GM12872 (cell line): ENCODE data around the gene GMDS.

Source experiments
- TF ChIP-seq, protein P1 (sequence below): IDR thresholded peaks from 3 replicates; pipeline ENCODE4 v1.5.1; 2011; ENCODE audit warnings: low read depth, mild to moderate bottlenecking, low read length, moderate library complexity; ENCODE audit not compliant: insufficient read depth

Gene GMDS

DNA sequence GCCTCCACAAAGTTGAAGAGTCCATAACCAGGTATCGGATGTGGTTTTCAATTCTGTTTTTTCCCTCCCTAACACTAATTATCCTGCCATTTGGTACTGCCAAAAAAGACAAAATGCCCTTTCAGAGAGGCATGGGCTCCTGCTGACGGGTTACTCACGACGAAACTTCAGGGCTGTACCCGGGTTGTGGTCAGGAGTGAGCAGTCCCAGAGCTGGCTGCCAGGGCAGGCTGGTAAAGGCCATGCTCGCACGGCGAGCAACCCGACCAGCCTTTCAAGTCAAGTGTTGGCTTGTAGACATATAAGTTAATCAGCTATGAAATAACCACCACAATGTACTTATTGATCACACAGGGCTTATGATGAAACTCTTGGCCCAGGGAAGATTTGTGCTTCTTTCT lies 483.2 kb downstream of the GMDS start:
- TF ChIP-seq, protein P1, sequence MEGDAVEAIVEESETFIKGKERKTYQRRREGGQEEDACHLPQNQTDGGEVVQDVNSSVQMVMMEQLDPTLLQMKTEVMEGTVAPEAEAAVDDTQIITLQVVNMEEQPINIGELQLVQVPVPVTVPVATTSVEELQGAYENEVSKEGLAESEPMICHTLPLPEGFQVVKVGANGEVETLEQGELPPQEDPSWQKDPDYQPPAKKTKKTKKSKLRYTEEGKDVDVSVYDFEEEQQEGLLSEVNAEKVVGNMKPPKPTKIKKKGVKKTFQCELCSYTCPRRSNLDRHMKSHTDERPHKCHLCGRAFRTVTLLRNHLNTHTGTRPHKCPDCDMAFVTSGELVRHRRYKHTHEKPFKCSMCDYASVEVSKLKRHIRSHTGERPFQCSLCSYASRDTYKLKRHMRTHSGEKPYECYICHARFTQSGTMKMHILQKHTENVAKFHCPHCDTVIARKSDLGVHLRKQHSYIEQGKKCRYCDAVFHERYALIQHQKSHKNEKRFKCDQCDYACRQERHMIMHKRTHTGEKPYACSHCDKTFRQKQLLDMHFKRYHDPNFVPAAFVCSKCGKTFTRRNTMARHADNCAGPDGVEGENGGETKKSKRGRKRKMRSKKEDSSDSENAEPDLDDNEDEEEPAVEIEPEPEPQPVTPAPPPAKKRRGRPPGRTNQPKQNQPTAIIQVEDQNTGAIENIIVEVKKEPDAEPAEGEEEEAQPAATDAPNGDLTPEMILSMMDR: no peak

DNA sequence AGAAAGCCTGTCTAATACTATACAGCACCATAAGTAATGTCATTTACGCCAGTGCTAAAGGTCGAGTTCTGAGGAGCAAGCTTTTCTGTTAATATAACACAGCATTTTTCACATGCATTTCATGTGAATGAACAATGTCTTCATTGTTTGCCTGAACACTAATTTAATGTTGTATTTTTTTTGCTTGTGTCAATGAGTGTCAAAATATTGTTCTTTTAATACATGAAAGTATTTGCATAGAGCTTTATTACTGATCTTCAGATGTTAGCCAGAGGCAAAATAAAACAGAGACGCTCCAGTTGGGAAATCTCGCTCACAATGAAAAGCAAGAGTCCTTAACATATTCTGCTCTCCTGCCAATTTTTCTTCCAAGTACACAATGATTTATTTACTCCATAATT lies 483.9 kb downstream of the GMDS start:
- TF ChIP-seq, protein P1: no peak

DNA sequence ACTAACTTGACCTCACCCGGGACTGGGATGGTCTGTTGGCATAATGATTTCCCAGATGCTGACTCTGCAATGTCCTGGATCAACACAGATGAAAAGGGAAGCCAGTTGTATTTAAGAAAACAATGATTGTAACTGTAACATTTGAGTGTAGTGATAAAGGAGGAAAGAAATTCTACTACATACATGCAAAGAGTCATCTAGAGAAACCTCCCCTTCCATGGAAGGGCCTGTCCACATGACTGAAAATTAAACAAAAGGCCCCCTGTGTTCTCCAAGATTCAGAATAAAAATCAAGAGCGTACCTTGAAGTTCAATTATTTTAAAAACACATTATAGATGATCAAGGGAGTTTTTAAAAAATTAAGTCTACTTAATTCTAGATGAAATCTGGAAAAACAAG lies 484.5 kb downstream of the GMDS start:
- TF ChIP-seq, protein P1: no peak

DNA sequence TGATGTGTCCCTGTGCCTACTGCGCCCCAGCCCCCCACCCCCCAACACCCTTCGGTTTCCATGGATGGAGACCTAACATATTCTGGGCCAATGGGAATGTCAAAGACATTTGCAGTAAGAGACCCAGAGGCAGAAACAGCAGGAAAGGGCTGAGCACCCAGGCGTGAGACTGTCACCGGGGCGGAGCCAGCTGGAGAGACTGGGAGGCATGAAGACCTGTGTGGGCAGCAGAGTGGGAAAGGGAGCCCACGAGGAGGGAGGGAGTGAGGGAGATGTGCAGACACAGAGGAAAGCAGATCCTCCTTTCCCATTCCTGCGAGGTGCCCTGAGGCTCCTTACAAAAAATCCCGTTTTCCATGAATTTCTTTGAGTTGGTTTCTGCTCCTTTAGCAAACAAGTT lies 485.5 kb downstream of the GMDS start:
- TF ChIP-seq, protein P1: no peak

DNA sequence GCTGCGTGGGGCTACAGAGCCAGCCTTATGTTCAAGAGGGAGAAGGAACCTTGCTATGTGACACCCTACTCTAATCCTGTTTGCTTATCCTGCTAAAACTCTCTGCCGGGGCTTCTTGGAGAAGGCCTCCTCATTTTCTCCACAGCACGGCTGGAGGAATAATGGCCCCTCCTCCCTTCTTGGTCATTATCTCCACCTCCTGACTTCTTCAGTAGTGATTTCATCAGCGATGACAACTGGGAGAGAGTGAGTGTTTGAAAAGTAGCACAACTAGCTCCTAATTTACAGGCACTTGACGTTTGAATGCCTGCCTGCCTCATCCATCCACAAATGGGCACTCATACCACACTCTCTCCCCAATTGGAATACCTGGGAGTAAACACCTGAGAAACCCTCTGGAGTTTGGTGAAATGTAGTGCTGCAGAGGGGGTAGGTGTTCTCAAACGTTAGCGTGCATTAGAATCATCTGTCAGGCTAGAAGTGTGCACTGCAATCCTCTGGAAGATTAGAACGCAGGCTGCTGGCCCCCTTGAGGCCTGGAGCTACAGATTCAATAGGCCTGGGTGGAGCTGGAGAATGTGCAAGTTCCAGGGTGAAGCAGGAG lies 487.2 kb downstream of the GMDS start:
- TF ChIP-seq, protein P1: no peak

DNA sequence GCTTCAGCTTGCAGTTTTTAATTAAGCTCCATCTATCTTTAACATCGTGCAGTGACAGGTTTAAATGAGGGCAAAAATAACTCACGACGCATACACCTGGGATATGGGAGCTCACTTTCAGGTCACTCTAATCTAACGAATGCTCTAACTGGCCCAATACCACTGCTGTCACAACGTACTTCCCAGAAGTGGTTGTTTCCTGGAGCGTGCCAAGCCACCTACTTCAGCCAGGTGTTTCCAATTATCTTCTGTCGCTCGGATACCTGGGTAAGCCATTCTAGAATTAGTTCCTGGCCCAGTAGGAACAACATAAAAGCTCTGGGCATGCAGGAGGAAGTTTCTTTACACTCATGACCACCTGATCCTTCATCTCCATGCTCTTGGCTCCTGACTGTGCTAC lies 488.3 kb downstream of the GMDS start:
- TF ChIP-seq, protein P1: no peak

DNA sequence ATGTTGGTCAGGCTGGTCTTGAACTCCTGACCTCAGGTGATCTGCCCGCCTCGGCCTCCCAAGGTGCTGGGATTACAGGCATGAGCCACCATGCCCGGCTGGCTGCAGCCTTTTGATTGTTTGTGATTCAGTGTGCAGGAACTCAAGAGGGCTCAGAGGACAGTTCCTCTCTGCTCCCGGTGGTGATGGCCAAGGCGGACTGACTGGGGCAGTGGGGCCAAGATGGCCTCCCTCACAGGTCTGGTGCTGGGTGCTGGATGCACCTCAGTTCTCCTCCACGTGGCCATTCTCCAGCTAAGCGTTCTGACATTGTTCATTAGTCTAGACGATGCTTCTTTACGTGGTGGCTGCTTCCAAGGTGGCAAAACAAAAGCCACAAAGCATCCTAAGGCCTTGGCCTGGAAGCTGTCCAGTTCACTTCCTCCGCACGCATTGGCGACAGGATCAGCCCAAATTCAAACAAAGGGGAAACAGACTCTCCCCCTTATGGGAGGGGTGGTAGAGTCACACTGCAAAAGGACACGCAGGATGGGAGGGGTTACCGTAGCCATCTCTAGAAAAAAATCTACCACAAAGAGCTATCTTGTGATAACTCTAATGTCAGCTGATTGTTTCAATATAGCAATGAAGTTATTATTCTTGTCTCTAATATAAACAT lies 488.8 kb downstream of the GMDS start:
- TF ChIP-seq, protein P1: no peak
